ENCODE measurements around the gene HDAC4. TPM values are rescaled to one million over a fixed set of nuclear protein-coding genes. Genes with fewer than 3 reads are reported as not detected.

The HDAC4 gene
- total RNA-seq, 1 experiment from 2014 or later, result 32.0 TPM

DNA sequence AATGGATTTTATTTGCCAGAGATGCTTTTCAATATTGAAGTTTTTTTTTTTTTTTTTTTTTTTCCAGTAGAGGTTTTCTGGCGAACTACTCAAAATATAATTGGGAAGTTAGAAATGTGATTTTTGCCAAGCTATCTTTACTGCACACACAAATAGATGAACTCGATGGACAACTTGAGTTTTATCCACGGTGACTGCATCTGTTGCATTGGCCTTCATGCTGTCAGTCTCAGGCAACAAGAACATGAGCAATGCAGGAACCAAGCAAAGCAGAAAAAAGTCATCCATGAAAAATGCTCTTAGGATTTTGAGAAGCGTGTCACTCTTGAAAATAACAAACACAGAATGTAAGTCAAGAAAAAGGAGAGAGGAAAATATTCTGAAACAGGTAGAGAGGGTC, 22.7 kb upstream of the HDAC4 start:
- no peak overlapping the region for H3K18ac ChIP-seq (ENCODE audit: insufficient read length, low read depth, low read length)
- no peak overlapping the region for H3K4me2 ChIP-seq (ENCODE audit: insufficient read depth, insufficient read length, low read length)
- H3K79me2 ChIP-seq (ENCODE audit: insufficient read depth, low read length), result no peaks in the 10 kb centered on the region
- no peak overlapping the region for H2BK12ac ChIP-seq (ENCODE audit: insufficient read length, low read depth, low read length)
- no peak overlapping the region for H2AFZ ChIP-seq (ENCODE audit: low read length)
- H3T11ph ChIP-seq (ENCODE audit: low read length), result no peak overlapping the region
- H3K27ac ChIP-seq (ENCODE audit: insufficient read length, low read depth, low read length), result no peak overlapping the region
- no CpG with 5 or more reads among the region's 4 CpGs for WGBS (ENCODE audit: extremely low coverage, insufficient read length, low lambda C conversion rate)
- no peak overlapping the region for H3K56ac ChIP-seq (ENCODE audit: insufficient read length, low read depth, low read length)
- Mint-ChIP-seq H3K4me1 (no peaks in the 10 kb centered on the region), H3K27ac (no peak overlapping the region), H3K9me3 (no peaks in the 10 kb centered on the region; a peak in 1 of 5 replicates), H3K36me3 (ENCODE audit: insufficient read depth in 1 of 3, low read depth in 3 of 3) (no peaks in the 10 kb centered on the region), H3K4me3 (no peak overlapping the region), H3K27me3 (ENCODE audit: low read depth) (peaks cover 10% of the 10 kb centered on the region)
- H3K14ac ChIP-seq (ENCODE audit: insufficient read depth, low read length), result no peak overlapping the region
- H3K4me1 ChIP-seq (ENCODE audit: insufficient read depth, low read length), result no peaks in the 10 kb centered on the region
- DNase-seq, result no peak
- H2BK120ac ChIP-seq (ENCODE audit: low read depth, low read length, poor library complexity, severe bottlenecking), result no peak overlapping the region
- H3K27me3 ChIP-seq (ENCODE audit: insufficient read depth, low read length), result no peaks in the 10 kb centered on the region
- H2BK5ac ChIP-seq (ENCODE audit: insufficient read length, low read length), result no peak overlapping the region
- no peak overlapping the region for H3K4ac ChIP-seq (ENCODE audit: low read depth, low read length)
- no peaks in the 10 kb centered on the region for H3K23me2 ChIP-seq (ENCODE audit: insufficient read length, low read depth, low read length, poor library complexity, severe bottlenecking)
- no peak overlapping the region for H4K8ac ChIP-seq (replicated peaks; ENCODE audit: insufficient read length, low read depth, low read length)
- TF ChIP-seq CTCF (conservative IDR thresholded peaks at IDR 0.05), result no peak
- H2BK15ac ChIP-seq (ENCODE audit: low read depth, low read length), result no peak overlapping the region
- no peaks in the 10 kb centered on the region for H4K20me1 ChIP-seq (ENCODE audit: control insufficient read depth, insufficient read depth, insufficient read length)
- no peak overlapping the region for H4K91ac ChIP-seq (ENCODE audit: insufficient read length, low read depth, low read length)
- H3K79me1 ChIP-seq (ENCODE audit: insufficient read depth, low read depth, low read length, poor library complexity, severe bottlenecking), result no peaks in the 10 kb centered on the region
- no peaks in the 10 kb centered on the region for H3K9me3 ChIP-seq (ENCODE audit: control insufficient read depth, low read depth, low read length)
- no peak overlapping the region for H3K23ac ChIP-seq (ENCODE audit: insufficient read length, low read depth, low read length)
- H3K9ac ChIP-seq (ENCODE audit: extremely low read depth, insufficient read length, low read length), result no peak overlapping the region
- no peak overlapping the region for H2BK20ac ChIP-seq (ENCODE audit: low read depth, low read length, poor library complexity, severe bottlenecking)
- H4K5ac ChIP-seq (ENCODE audit: insufficient read length, low read depth, low read length), result no peak overlapping the region
- no peak overlapping the region for H2AK5ac ChIP-seq (ENCODE audit: insufficient read length, low read length)
